ENCODE measurements around the gene SLC49A4.

Gene SLC49A4

DNA sequence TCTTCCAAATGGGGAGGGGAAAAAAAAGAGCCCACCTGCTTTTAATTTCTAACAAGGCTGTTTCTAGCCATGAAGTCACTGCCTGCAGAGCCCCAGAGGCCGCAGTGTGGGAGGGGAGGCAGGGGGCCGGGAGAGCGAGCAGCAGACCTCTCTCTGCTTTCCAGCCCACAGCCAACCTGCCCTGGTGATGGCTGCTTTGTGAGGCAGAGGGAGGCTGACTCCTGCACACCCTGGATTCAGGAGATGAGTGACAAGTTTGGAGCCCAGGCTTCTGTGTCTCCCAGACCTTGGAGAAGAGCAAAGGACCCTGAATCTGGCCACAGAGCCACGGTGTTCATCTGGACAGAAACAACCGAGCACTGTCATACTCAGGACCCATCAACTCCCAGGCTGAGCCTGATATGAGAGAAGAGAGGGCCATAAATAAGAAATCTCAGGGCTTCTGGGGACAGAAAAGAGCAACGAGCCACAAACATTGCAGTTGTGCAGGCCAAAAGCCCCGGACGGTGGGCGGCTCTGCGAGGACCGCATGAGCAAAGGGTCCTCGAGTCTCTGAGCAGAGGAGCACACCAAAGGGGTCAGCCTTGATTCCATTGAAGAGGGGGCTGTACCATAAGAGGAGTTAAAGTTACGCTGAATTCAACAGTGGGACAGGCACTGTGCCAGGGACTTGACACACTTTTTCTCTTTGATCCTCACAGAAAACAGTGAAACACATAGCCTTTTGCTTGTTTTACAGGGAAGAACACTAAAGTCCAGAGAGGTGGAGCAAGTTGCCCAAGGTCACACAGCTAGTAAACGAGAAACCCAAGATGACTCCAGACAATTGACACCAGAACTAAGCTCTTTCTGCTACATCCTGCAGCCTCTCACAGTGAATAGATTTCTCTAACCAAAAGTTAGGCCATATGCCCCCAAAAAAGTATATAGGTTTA, 135.5 kb downstream of the SLC49A4 start:
- no peak for DNase-seq

Measured in hematopoietic multipotent progenitor cell treated with erythropoietin and hydrocortisone succinate and interleukin-3 and kit ligand, for 8 days (in vitro differentiated cells).